HG03520 (cell line): ENCODE results near the gene LAMB1.

Source experiments
- ATAC-seq: cut with Tn5 transposase; IDR thresholded peaks from one replicate; pipeline ENCODE4 v1.9.1; 2021; ENCODE audit warnings: mild to moderate bottlenecking, moderate library complexity; ENCODE audit not compliant: unreplicated experiment

Gene LAMB1

GRCh38 chr7:108018668-108019067, 15.7 kb upstream of the LAMB1 start:
- ATAC-seq = no peak

DNA sequence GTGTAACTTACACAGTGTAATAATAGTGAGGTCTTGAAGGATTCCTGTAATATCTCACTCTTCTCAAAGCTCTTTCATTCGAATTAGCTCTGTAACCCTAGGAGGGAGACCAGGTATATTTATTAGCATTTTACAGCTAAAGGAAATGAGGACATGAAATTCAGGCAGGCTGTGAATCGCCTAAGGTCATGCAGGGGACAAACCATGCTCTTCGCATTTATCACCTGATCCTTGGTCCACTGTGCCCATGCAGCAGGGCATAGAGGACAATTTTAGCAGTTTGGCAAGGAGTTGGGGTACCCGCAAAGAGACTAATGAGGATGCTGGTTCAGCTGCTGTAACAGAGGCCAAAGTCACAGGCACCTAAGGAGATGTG, 14.8 kb upstream of the LAMB1 start:
- ATAC-seq = no peak

- ATAC-seq = no peak
Observed at GRCh38 chr7:108016841-108017775, 14.1 kb upstream of the LAMB1 start.

DNA sequence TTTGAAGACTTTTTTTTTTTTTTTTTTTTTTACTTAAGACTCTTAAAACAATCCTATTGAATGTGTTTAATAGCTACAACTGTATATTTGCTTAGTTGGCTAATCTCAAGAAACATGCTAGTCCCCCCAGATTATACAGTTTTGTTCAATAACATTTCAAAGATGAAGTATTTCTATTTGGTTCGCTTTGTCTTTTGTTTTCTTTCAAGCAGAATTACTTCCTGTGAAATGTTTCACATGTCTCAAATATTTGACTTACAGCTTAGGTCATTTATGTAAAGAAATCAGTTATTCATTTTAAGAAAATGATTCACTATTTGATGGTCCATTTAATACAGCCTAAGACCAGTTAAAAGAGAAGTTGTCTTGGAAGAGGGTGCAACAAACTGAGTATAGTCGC, 12.8 kb upstream of the LAMB1 start:
- ATAC-seq = no peak

DNA sequence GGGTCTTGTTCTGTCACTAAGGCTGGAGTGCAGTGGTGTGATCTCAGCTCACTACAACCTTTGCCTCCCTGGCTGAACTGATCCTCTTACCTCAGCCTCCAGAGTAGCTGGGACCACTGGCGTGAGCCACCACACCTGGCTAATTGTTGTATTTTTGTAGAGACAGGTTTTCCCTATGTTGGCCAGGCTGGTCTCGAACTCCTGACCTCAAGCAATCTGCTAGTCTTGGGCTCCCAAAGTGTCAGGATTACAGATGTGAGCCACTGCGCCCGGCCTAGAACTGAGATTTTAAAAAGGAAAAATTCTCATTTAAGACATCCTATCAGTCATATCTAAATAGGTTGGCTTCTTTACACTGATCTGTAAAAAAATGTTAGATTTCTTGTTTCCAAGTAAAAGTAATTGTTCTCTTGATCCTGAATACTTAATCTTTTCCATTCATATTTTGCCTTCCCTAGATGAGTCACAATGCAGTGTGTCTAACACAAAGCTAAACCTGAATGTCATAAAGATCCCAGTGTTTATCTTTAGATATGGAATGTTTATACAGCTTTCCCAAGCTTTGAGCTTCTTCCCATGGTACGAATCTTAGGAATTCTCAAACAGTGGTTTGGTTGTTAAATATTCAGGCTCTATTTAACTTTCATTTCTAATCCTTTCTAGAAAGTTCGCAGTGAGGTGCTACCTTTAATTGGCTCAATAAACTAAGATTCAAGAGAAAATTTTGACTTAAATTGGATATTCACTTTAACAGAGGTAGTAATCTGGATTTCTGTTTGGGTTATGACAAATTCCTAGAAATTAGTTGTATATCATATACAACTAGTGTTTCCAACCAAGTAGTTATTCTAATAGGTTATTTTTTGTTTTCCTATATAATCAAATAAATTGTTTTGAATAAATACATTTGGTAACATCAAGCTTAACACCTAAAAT, 12.1 kb upstream of the LAMB1 start:
- ATAC-seq = no peak

GRCh38 chr7:108014215-108014614, 11.3 kb upstream of the LAMB1 start:
- no peak for ATAC-seq

DNA sequence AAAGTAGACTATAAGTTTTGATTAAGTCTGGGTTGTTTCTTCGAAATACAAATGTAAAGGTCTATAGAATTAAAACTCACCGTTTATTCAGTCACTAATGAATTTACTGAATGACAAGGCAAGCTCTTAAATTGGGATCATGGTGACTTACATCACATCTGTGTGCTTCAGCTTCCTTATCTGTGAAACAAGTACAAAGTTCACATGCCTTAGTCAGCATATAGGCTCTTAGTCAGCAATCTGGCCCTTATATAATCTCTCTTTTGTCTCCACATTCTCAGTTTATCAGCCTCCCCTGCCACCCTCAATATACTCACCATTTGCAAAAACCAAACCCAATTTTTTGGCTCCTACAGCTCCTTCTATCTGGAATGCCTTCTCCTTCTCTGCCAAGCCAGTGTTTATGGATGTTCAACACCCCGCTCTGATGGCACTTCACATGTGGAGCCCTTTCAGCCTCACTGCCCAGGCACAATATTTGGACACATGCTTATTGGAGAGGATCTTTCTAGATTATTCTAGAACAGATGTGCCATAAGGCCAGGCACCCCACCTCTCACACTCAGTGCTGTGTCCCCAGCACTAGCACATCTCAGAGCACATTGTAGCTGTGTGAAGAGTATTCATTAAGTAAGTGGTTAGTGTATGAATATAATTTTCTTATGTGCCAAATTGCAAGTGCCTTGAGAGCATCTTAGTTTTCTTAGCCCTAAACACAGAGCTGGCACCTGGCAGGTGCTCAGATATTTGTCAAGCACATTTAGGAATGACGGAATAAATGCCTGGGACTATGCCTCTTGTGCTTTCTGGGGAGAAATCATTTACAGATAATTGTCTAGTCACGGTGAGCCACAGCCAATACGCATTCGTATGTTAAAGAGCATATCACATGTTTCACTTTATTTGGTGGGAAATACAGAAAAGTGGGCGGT, 9.8 kb upstream of the LAMB1 start:
- no peak for ATAC-seq

DNA sequence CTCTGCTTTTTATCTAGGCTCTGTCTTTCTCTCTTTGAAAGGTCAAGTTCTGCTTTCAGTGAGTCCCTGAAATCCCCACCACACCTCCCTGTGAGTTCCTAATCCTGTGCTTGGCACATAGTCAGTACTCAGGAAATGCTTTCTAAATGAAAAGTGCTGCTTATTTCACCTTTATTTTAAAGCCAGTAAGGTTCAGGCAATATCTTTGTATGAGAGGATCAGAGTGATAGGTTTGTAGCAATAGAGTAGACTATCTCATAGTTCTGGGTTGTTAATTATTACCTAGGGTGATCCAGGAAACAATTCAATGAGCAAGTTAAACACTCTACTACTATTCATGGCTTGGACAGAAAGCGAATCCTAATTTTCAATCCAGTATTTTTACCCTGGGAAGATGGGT, 7.4 kb upstream of the LAMB1 start:
- no peak for ATAC-seq

DNA sequence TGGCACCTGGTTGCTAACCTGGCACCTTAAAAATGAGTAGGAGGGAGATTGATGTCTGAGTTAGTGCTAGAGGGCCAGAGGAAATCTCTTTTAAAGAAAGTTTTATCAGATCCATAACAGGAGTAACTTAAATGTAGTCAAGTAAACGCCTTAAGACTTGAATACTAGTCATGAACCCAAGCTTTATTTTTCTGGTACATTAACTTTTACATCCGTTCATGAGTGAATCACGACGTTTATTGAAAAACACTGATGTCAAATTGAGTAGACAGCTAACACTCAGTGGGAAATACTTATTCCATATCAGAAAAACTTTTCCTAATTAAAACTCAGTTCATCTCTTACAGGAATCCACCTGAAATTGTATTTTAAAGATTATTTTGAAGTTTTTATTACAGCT, 6.9 kb upstream of the LAMB1 start:
- no peak for ATAC-seq

DNA sequence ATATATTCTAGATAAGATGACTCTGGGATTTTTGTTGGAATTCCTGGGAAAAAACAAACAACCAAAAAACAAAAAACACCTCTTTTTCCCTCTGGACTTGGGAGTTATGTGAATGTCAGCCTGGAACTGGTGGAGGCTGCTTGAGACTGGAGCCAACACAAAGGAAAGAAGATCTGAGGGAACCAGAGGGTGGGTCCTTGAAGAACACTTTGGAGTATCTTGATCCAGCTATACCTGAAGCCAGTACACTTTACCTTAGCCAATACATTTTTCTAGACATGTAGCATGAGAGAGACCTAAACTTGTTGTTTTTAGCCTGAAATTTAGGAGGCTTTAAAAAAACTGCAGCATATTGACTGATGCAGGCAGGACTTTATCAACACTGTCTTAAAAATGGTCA, 5.9 kb upstream of the LAMB1 start:
- no peak for ATAC-seq

- ATAC-seq = no peak
Observed at GRCh38 chr7:108008240-108008639, 5.3 kb upstream of the LAMB1 start.

GRCh38 chr7:108007762-108008161, 4.8 kb upstream of the LAMB1 start:
- no peak for ATAC-seq

DNA sequence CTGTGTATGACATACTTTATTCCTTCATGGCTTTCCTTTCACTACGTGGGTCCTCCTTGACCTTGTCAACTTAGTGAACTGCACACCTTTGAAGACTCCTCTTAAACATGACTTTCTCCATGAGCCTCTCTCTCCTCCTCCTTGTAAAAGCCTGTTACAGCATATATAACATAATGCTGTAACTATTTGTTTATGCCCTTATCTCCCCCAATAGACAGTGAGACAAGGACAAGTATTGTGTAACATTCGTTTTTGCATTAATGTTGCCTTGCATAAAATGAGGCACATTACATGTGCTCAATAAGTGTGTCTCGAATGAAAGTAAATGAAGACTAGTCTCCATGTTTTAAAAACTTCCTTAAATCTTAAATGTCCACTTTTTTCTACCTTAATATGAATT, 4.3 kb upstream of the LAMB1 start:
- no peak for ATAC-seq

- ATAC-seq = no peak
Observed at GRCh38 chr7:108004220-108005142, 1.5 kb upstream of the LAMB1 start.

DNA sequence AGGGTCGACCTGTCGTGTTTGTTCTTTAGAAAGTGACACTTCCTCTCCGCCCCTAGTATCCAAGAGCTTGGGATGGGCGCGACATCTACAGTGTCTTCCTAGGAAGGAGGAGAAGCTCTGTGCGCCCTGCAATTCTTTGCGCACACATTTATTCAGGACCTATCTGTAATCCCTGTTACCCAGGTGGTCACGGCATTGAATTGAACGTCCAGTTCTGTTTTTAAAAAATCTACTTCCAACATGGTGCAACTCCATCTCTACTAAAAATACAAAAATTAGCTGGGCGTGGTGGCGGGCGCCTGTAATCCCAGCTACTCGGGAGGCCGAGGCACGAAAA, 606 bp upstream of the LAMB1 start:
- ATAC-seq = no peak

GRCh38 chr7:108001764-108002725, 916 bp downstream of the LAMB1 start:
- ATAC-seq = no peak

- ATAC-seq = no peak
Observed at GRCh38 chr7:108000875-108001763, 1.8 kb downstream of the LAMB1 start.
